SH-SY5Y (cell line): ENCODE data around the gene DPP10.

ENCODE experiments used
- GATA2 ChIP-seq: IDR thresholded peaks from 2 replicates; pipeline ENCODE4 v1.6.1; 2011; ENCODE audit warnings: mild to moderate bottlenecking, low read depth, low read length
- GATA3 ChIP-seq: IDR thresholded peaks from 2 replicates; pipeline ENCODE4 v1.6.1; 2011; ENCODE audit warnings: low read depth, mild to moderate bottlenecking, low read length, moderate library complexity

- TF ChIP-seq GATA3 (no peak), GATA2 (no peak)
Measured at GRCh38 chr2:114727012-114727411, 284.6 kb downstream of the DPP10 start.
